Loucy (cell line): Measurements from ENCODE around the gene NADK2.

Source experiments
- H2AFZ ChIP-seq: fragments of 200-600 bp; sonication (generic); 2 replicates; pipeline ENCODE4 v1.6.0; 2016; ENCODE audit warnings: antibody characterized with exemption, mild to moderate bottlenecking, low read length, moderate library complexity
- H3F3A ChIP-seq: fragments of 200-600 bp; 2 replicates; pipeline ENCODE4 v1.6.0; 2016; ENCODE audit warnings: antibody characterized with exemption, low read depth, mild to moderate bottlenecking
- H3K27me3 ChIP-seq: fragments of 200-600 bp; sonication (generic); 2 replicates; pipeline ENCODE4 v1.6.1; 2014; ENCODE audit warnings: low read length, mild to moderate bottlenecking; ENCODE audit not compliant: insufficient read depth, poor library complexity, severe bottlenecking
- H3K36me3 ChIP-seq: fragments of 200-600 bp; sonication (generic); 2 replicates; pipeline ENCODE4 v1.6.1; 2016; ENCODE audit warnings: low read length; ENCODE audit not compliant: insufficient read depth
- H3K4me1 ChIP-seq: fragments of 200-600 bp; sonication (generic); 2 replicates; pipeline ENCODE4 v1.5.1; 2014; ENCODE audit warnings: low read length, mild to moderate bottlenecking; ENCODE audit not compliant: insufficient read depth, poor library complexity, severe bottlenecking
- H3K4me2 ChIP-seq: fragments of 200-600 bp; sonication (generic); 2 replicates; pipeline ENCODE4 v1.6.0; 2014; ENCODE audit warnings: antibody characterized with exemption, low read length, low read depth, mild to moderate bottlenecking; ENCODE audit not compliant: poor library complexity, severe bottlenecking
- H3K4me3 ChIP-seq: fragments of 200-600 bp; sonication (generic); 2 replicates; pipeline ENCODE4 v1.5.1; 2014; ENCODE audit warnings: low read length, mild to moderate bottlenecking, mixed read lengths; ENCODE audit not compliant: poor library complexity, severe bottlenecking
- H3K79me2 ChIP-seq: fragments of 200-600 bp; sonication (generic); 2 replicates; pipeline ENCODE4 v1.6.1; 2014; ENCODE audit warnings: low read length; ENCODE audit not compliant: insufficient read depth
- H3K9ac ChIP-seq: fragments of 200-600 bp; sonication (generic); 2 replicates; pipeline ENCODE4 v1.6.0; 2014; ENCODE audit warnings: mild to moderate bottlenecking, low read depth, low read length, moderate library complexity; ENCODE audit not compliant: poor library complexity, severe bottlenecking
- H3K9me2 ChIP-seq: fragments of 200-600 bp; sonication (generic); replicated peaks from 2 replicates; pipeline ENCODE4 v1.6.1; 2016; ENCODE audit warnings: low read depth, low read length, mixed read lengths
- H3K9me3 ChIP-seq: fragments of 200-600 bp; sonication (generic); 2 replicates; pipeline ENCODE4 v1.6.1; 2014; ENCODE audit warnings: mild to moderate bottlenecking, antibody characterized with exemption, low read length, low read depth; ENCODE audit not compliant: insufficient read depth
- H4K20me1 ChIP-seq: fragments of 200-600 bp; sonication (generic); 2 replicates; pipeline ENCODE4 v1.6.0; 2014; ENCODE audit warnings: antibody characterized with exemption, low read length, mild to moderate bottlenecking; ENCODE audit not compliant: insufficient read depth, poor library complexity, severe bottlenecking
- CTCF ChIP-seq: fragments of 200-600 bp; sonication (generic); conservative IDR thresholded peaks from 2 replicates; pipeline ENCODE4 v1.5.1; 2014; ENCODE audit warnings: mild to moderate bottlenecking, antibody characterized with exemption, low read length
- EZH2phosphoT487 ChIP-seq: fragments of 200-600 bp; IDR thresholded peaks from 2 replicates; pipeline ENCODE4 v1.6.1; 2018; ENCODE audit warnings: antibody characterized with exemption, mild to moderate bottlenecking, moderate library complexity, borderline replicate concordance

The NADK2 gene

GRCh38 chr5:36156619-36157018 is 85.1 kb downstream of the NADK2 start:
- no peaks in the 10 kb centered on the region for H3K9me2 ChIP-seq
- no peak overlapping the region for H2AFZ ChIP-seq
- no peaks in the 10 kb centered on the region for H3F3A ChIP-seq
- H3K4me2 ChIP-seq = peak overlapping the region; percentile 91
- H3K9me3 ChIP-seq = no peaks in the 10 kb centered on the region
- peak overlapping the region; percentile 17 for H3K9ac ChIP-seq
- H3K4me3 ChIP-seq = peak overlapping the region; percentile 85
- peaks cover 54% of the 10 kb centered on the region for H4K20me1 ChIP-seq
- H3K27me3 ChIP-seq = no peaks in the 10 kb centered on the region
- H3K4me1 ChIP-seq = peaks cover 76% of the 10 kb centered on the region
- peaks cover 28% of the 10 kb centered on the region; the same call in 1 of the 2 replicates for H3K36me3 ChIP-seq
- H3K79me2 ChIP-seq = peaks cover 97% of the 10 kb centered on the region
- TF ChIP-seq CTCF (no peak), EZH2phosphoT487 (no peak)

- peaks cover 50% of the 10 kb centered on the region for H4K20me1 ChIP-seq
- H3F3A ChIP-seq = no peaks in the 10 kb centered on the region
- H3K4me2 ChIP-seq = peak overlapping the region; percentile 91
- H2AFZ ChIP-seq = no peak overlapping the region
- peak overlapping the region; percentile 85 for H3K4me3 ChIP-seq
- H3K4me1 ChIP-seq = peaks cover 74% of the 10 kb centered on the region
- peak overlapping the region; percentile 17 for H3K9ac ChIP-seq
- H3K9me3 ChIP-seq = no peaks in the 10 kb centered on the region
- TF ChIP-seq CTCF (no peak), EZH2phosphoT487 (no peak)
- H3K79me2 ChIP-seq = peaks cover 92% of the 10 kb centered on the region
- H3K27me3 ChIP-seq = no peaks in the 10 kb centered on the region
- H3K36me3 ChIP-seq = peaks cover 23% of the 10 kb centered on the region; the same call in 1 of the 2 replicates
- no peaks in the 10 kb centered on the region for H3K9me2 ChIP-seq
Observed at GRCh38 chr5:36156121-36156601, 85.6 kb downstream of the NADK2 start.

GRCh38 chr5:36155291-36155690 is 86.4 kb downstream of the NADK2 start:
- peak overlapping the region; percentile 85 for H3K4me3 ChIP-seq
- no peaks in the 10 kb centered on the region for H3K9me3 ChIP-seq
- H3K27me3 ChIP-seq = no peaks in the 10 kb centered on the region
- no peak overlapping the region for H2AFZ ChIP-seq
- peak overlapping the region; percentile 91 for H3K4me2 ChIP-seq
- H4K20me1 ChIP-seq = peaks cover 44% of the 10 kb centered on the region
- no peaks in the 10 kb centered on the region for H3K9me2 ChIP-seq
- no peaks in the 10 kb centered on the region for H3F3A ChIP-seq
- peaks cover 70% of the 10 kb centered on the region for H3K4me1 ChIP-seq
- H3K79me2 ChIP-seq = peaks cover 88% of the 10 kb centered on the region
- peak overlapping the region; percentile 88 for H3K9ac ChIP-seq
- TF ChIP-seq CTCF = no peak
- no peak for TF ChIP-seq EZH2phosphoT487
- H3K36me3 ChIP-seq = peaks cover 18% of the 10 kb centered on the region; the same call in 1 of the 2 replicates
